ENCODE results near the gene NFIX. TPM values are rescaled to one million over a fixed set of nuclear protein-coding genes. Genes with fewer than 3 reads are reported as not detected.

Gene NFIX
- total and polyA plus RNA-seq, 9 of the 15 experiments (the other 6 are each of a cell fraction or from before 2014, with no cell fraction given) = 0.28 to 26.8 (median 5.4) TPM

DNA sequence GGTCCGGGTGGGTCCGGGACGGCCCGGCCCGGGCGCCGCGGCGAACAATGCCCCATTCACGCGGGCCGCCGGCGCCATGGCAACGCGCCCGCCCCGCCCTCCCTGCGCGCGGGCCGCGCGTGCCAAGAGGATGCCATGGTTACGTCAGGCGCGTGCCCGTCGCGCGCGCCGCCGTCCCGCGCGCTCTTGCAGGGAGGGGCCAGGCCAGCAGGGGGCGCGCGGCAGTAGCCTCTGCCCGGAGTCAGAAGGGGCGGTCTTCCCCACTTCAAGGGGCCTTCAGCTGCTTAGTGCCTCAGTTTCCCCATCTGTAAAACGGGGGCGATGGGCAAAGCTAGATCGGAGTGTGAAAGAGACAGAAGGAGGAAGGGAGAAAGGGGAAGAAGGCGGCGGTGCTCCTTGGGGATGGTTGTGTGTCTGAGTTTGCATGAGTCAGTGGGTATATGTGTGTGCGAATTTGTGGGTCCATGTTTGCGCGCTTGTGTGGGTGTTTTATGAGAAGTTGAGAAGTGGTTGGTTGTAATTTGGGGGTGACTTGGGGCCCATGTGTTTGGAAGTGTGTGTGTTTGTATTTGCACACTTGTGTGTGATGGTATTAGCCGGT lies 11.6 kb upstream of the NFIX start (continued):
- TF ChIP-seq ATF7 (IDR thresholded peaks at IDR 0.05) (peak; percentile 90), TRIM28 (IDR thresholded peaks at IDR 0.05) (no peak), MED1 (CRISPR knock-in tag; IDR thresholded peaks at IDR 0.05; ENCODE audit: borderline replicate concordance) (no peak), LEF1 (IDR thresholded peaks at IDR 0.05) (no peak), RAD51 (IDR thresholded peaks at IDR 0.05; ENCODE audit: borderline replicate concordance, low read depth) (no peak), CBX8 (IDR thresholded peaks at IDR 0.05; ENCODE audit: borderline replicate concordance, extremely low read depth, low read depth, low read length, poor library complexity, severe bottlenecking) (no peak), SOX6 (IDR thresholded peaks at IDR 0.05) (no peak), SMC3 (conservative IDR thresholded peaks at IDR 0.05; ENCODE audit: insufficient read depth, low read depth, low read length) (peak; percentile 91), SMAD1 (IDR thresholded peaks at IDR 0.05; ENCODE audit: low read depth, low read length, partially characterized antibody) (no peak), MEIS2 (IDR thresholded peaks at IDR 0.05; ENCODE audit: partially characterized antibody) (no peak), JUN (IDR thresholded peaks at IDR 0.05; ENCODE audit: borderline replicate concordance, low read depth, low read length) (peak; percentile 40; the same call in 1 of the 2 replicates), JUN (CRISPR knock-in tag; IDR thresholded peaks at IDR 0.05; ENCODE audit: borderline replicate concordance) (no peak; the same call in 1 of the 2 replicates), CEBPG (CRISPR knock-in tag; IDR thresholded peaks at IDR 0.05) (peak; percentile 82), CEBPG (tag; conservative IDR thresholded peaks at IDR 0.05 in 1 of 2, IDR thresholded peaks at IDR 0.05 in 1 of 2) (0 out of 4 replicates have a peak, but pooled peaks of 1 of the 2 experiments have one; percentile 5), ZNF707 (CRISPR knock-in tag; conservative IDR thresholded peaks at IDR 0.05) (no peak), SREBF1 (IDR thresholded peaks at IDR 0.05; ENCODE audit: borderline replicate concordance, low read depth, low read length) (no peak), CTBP1 (IDR thresholded peaks at IDR 0.05; ENCODE audit: borderline replicate concordance) (peak; percentile 83; the same call in 1 of the 2 replicates), ZNF347 (CRISPR knock-in tag; IDR thresholded peaks at IDR 0.05; ENCODE audit: low read depth) (no peak), TAF7 (tag; IDR thresholded peaks at IDR 0.05) (no peak)
- TF ChIP-seq, protein P1, sequence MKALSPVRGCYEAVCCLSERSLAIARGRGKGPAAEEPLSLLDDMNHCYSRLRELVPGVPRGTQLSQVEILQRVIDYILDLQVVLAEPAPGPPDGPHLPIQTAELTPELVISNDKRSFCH (CRISPR knock-in tag; IDR thresholded peaks at IDR 0.05) = no peak
- TF ChIP-seq, protein P1 (tag; IDR thresholded peaks at IDR 0.05) = peak; percentile 36; the same call in 1 of the 2 replicates
- TF ChIP-seq, protein P2, sequence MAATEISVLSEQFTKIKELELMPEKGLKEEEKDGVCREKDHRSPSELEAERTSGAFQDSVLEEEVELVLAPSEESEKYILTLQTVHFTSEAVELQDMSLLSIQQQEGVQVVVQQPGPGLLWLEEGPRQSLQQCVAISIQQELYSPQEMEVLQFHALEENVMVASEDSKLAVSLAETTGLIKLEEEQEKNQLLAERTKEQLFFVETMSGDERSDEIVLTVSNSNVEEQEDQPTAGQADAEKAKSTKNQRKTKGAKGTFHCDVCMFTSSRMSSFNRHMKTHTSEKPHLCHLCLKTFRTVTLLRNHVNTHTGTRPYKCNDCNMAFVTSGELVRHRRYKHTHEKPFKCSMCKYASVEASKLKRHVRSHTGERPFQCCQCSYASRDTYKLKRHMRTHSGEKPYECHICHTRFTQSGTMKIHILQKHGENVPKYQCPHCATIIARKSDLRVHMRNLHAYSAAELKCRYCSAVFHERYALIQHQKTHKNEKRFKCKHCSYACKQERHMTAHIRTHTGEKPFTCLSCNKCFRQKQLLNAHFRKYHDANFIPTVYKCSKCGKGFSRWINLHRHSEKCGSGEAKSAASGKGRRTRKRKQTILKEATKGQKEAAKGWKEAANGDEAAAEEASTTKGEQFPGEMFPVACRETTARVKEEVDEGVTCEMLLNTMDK (IDR thresholded peaks at IDR 0.05; ENCODE audit: borderline replicate concordance, insufficient read depth, low read depth, low read length, poor library complexity, severe bottlenecking) = peak; percentile 45
- TF ChIP-seq, protein P3, sequence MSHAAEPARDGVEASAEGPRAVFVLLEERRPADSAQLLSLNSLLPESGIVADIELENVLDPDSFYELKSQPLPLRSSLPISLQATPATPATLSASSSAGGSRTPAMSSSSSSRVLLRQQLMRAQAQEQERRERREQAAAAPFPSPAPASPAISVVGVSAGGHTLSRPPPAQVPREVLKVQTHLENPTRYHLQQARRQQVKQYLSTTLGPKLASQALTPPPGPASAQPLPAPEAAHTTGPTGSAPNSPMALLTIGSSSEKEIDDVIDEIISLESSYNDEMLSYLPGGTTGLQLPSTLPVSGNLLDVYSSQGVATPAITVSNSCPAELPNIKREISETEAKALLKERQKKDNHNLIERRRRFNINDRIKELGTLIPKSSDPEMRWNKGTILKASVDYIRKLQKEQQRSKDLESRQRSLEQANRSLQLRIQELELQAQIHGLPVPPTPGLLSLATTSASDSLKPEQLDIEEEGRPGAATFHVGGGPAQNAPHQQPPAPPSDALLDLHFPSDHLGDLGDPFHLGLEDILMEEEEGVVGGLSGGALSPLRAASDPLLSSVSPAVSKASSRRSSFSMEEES (CRISPR knock-in tag; IDR thresholded peaks at IDR 0.05) = no peak
- TF ChIP-seq, protein P4, sequence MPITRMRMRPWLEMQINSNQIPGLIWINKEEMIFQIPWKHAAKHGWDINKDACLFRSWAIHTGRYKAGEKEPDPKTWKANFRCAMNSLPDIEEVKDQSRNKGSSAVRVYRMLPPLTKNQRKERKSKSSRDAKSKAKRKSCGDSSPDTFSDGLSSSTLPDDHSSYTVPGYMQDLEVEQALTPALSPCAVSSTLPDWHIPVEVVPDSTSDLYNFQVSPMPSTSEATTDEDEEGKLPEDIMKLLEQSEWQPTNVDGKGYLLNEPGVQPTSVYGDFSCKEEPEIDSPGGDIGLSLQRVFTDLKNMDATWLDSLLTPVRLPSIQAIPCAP (CRISPR knock-in tag; IDR thresholded peaks at IDR 0.05; ENCODE audit: borderline replicate concordance) = no peak
